ENCODE measurements around the gene RANBP10. TPM values are rescaled to one million over a fixed set of nuclear protein-coding genes. Genes with fewer than 3 reads are reported as not detected.
"Not testable (repeated sequence)": the region's sequence is repeated elsewhere in the genome, so short reads cannot be mapped to it uniquely, and the experiment has no call there.

RANBP10 gene
- polyA plus RNA-seq, 1 donor = 28.8 TPM

DNA sequence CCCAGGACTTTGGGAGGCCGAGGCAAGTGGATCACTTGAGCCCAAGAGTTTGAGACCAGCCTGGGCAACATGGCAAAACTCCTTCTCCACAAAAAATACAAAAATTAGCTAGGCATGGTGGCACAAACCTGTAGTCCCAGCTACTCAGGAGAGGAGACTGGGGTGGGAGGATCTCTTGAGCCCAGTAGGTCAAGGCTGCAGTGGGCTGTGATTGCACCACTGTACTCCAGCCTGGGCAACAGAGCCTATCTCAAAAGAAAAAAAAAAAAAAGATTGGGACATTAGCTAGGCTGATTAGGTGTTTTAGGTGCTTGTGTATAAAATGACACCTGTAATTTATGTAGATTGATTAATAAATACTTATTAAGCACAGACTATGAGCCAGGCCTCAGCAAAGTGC lies 97.3 kb downstream of the RANBP10 start:
- no peak for DNase-seq

DNA sequence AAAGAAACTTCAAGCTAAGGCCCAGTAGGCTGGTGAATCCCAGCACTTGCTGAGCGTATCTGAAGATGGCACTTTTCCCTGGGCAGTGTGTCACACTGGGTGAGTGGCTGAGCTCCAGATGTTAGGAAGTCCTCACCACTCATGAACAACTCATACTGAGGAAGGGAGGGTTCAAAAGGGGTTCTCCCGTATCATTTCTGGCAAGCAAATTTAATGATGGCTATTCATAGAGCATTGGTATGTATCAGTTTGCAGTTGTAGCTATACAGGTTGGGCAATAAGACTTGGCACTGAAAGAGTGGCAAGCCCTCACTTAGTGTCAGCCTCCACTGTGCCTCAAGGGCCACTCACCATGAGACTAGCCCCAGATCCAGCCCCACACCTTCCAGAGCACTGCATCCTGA lies 98.0 kb downstream of the RANBP10 start:
- DNase-seq = no peak

DNA sequence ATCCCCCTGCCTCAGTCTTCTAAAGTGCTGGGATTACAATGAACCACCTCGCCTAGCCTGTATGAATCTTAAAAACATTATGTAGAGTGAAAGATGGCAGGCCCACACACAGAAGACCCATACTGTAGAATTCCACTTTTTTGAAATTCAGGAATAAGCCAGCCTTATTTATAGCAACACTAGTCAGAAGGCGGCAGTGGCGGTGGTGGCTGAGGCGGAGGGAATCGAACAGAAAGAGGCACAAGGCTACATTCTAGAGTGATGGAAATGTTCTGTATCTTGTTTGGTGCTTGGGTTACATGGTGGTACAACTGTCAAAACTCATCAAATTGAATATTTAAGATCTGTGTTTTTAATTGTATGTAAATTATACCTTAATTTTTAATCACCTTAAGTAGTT lies 98.6 kb downstream of the RANBP10 start:
- no peak for DNase-seq

DNA sequence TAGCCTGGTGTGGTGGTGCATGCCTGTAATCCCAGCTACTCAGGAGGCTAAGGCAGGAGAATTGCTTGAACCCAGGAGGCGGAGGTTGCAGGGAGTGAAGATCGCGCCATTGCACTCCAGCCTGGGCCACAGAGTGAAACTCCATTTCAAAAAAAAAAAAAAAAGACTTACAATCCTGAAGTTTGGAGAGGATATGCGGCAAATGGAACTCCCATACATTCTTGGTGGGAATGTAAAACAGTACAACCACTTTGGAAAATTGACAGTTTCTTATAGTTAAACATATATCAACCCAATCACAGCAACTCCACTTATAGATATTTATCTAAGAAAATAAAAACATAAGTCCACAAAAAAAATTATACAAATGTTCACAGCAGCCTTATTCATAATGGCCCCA lies 99.2 kb downstream of the RANBP10 start:
- DNase-seq = no peak

DNA sequence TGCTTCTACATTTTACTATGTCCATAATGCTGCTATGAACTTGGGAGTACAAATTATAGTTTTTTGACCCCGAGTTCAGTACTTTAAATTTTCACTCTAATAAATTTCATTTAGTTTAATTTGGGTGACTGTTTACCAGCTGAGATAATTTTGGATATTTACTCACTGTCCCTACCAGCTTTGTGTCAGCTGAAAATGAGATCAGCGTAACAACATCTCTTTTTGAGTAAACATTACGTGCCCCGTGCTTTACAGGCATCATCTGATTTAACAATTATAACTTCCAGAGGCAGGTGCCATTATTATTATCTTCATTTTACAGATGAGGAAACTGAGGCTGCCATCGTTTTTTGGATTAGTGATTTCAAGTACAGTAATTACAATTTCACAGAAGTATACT lies 102.2 kb downstream of the RANBP10 start:
- DNase-seq = no peak

DNA sequence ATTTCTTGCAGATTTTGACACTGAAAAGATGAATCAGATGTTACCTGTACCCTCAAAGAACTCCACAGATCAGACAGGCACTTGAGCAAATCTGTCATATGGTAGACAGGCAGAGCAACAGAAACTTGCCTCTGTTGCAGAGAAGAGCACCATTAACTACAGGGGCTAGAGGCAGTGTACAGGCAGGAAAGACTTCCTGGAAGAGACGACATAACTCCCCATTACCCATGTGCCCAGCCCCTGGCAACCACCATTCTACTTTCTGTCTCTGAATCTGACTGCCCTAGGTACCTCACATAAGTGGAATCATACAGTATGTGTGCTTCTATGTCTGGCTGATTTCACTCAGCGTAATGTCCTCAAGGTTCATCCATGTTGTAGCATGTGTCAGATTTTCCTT lies 102.7 kb downstream of the RANBP10 start:
- no peak for DNase-seq

DNA sequence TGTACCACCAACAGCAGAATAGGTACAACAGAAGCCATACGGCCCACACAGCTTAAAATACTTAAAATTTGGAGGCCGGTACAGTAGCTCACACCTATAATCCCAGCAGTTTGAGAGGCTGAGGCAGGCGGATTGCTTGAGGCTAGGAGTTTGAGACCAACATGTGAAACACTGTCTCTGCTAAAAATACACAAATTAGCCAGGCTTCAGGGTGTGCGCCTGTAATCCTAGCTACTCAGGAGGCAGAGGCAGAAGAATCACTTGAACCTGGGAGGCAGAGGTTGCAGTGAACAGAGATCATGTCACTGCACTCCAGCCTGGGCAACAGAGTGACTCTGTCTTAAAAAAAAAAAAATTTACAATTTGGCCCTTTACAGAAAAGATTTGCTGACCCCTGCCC lies 104.2 kb downstream of the RANBP10 start:
- DNase-seq = no peak

DNA sequence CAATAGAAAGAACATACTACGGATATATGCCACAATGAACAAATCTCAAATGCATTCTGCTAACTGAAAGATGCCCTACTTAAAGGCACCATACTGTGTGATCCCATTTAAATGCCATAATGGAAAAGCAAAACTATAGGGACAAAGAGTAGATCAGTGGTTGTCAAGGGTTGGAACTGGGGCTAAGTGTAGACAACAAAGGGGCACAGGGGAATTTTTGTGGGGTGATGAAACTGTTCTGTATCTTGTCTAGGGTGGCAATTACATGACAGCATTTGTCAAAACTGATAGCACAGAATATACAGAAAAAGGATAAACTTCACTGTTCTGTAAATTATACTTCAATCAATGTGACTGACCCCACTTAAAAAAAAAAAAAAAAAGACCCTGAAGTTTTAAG lies 104.9 kb downstream of the RANBP10 start:
- DNase-seq = no peak

DNA sequence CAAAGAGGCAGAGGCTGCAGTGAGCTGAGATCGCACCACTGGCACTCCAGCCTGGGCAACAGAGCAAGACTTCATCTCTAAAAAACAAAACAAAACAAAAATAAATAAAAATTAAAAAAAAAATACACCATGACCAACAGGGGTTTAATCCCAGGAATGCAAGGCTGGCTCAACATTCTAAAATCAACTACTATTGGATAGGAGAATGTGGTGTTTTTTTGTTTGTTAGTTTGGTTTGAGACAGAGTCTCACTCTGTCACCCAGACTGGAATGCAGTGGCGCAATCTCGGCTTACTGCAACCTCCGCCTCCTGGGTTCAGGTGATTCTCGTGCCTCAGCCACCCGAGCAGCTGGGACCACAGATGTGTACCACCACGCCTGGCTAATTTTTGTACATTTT lies 107.1 kb downstream of the RANBP10 start:
- no peak for DNase-seq

DNA sequence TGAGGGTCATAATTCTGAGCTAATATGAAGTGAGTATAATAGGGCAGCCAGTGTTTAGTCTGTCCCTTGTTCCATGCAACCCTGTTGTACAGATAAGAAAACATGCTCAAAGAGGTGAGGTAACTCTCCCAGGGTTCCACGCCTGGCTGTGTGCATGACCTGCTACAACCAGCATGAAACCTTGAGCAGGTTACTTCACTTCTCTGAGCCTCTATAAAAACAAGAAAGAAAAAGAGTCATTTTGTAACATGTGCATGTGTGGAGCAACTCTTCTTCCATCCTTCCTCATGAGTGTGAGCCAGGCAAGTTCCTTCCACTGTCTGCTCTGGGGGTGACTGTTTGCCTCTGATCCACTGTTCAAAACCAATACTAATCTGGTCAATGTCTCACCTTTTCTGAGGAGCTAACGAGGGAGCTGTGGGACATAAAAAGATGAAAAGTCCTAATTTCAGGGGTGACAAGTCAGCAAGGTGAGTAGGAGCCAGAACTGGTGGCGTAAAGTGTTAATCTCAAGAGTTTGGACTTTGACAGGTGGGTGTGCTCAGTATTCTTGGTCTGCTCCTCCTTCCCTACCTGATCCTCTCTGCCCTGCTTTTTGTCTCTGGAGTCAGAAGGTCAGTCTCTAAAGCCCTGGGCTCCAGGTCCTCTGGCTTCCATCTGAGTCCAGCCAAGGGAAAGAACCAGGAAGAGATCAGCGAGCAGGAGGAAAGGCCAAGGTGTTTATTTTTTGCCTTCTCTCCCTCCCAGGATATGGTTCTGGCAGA lies 108.8 kb downstream of the RANBP10 start:
- no peak for DNase-seq

DNA sequence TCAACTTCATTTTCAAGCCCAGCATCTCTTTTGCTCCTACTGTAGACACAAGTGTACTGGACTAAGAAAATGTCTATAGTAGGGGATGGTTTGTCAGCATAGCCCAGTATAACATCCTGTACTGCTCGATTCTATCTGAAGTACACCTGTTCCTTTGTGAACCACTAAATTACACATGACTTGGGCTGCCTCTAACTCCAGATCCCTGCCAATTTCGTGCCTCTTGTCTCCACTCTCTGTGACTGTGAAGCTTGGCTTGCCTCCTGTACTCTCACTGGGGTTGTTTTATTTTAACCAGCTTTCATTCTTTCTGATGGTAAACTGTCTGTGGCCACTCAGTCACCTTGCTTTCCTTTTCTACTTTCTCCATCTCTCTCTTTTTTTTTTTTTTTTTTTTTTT lies 111.7 kb downstream of the RANBP10 start:
- no peak for DNase-seq

DNA sequence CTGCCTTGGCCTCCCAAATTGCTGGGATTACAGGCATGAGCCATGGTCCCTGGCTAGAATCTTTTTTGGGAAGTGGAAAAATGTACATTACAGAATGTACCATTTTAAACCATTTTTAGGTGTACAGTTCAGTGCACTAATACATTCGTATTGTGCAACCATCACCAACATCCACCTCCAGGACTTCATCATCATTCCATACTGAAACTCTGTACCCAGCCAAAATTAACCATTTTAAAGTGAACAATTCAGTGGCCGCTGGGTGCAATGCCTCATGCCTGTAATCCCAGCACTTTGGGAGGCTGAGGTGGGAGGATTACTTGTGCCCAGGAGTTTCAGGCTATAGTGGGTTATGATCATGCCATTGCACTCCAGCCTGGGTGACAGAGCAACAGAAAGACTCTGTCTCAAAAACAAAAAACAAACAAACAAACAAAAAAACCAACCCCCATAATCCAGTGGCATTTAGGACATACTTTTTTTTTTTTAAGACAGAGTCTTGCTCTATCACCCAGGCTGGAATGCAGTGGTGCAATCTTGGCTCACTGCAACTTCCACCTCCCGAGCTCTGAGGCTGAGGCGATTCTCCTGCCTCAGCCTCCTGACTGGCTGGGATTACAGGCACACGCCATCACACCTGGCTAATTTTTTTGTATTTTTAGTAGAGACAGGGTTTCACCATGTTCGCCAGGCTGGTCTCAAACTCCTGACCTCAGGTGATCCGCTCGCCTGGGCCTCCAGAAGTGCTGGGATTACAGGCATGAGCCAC lies 112.7 kb downstream of the RANBP10 start:
- not testable (repeated sequence) for DNase-seq

DNA sequence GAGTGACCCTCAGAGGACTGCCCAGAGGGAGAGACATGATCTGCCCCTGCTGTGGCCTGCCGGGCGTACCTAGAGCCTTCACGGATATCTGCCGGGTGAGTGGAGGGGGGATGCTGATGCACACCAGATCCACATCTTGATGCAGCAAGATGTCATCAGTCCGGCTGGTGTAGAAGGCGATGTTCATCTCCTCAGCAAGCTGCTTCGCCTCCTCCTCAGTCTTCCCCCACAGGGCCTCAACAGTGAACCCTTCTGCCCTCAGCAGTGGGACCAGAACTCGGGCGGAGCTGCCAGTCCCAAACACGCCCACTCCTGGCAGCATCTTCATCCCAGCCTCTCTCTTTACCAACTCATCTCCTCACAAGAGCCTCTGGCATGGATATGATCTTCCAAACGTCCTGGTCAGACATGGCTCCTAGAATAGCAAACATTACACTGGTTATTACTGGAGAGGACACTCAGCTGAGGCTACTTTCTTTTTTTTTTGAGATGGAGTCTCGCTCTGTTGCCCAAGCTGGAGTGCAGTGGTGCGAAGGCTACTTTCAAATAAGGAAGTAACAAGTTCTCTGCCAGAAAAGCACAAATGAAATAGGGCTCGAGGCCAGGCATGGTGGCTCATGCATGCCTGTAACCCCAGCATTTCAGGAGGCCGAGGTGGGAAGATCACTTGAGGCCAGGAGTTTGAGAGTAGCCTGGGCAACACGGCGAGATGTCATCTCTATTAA lies 120.8 kb downstream of the RANBP10 start:
- DNase-seq = no peak

DNA sequence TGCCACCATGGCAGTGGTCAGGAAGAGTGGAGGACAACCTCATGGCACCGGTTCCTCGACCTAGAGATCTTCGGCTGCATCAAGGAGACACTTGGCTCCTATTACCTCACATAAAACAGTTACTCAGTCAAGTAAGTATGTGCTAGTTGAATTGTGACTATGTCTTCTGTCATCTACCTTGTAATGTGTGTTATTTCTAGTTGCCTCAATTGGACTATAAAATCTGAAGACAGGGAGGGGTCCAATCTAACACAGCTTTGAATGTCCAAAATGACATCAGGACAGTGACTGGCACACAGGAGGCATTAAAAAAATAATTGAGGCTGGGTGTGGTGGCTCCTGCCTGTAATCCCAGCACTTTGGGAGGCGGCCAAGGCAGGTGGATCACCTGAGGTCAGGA lies 122.6 kb downstream of the RANBP10 start:
- no peak for DNase-seq

DNA sequence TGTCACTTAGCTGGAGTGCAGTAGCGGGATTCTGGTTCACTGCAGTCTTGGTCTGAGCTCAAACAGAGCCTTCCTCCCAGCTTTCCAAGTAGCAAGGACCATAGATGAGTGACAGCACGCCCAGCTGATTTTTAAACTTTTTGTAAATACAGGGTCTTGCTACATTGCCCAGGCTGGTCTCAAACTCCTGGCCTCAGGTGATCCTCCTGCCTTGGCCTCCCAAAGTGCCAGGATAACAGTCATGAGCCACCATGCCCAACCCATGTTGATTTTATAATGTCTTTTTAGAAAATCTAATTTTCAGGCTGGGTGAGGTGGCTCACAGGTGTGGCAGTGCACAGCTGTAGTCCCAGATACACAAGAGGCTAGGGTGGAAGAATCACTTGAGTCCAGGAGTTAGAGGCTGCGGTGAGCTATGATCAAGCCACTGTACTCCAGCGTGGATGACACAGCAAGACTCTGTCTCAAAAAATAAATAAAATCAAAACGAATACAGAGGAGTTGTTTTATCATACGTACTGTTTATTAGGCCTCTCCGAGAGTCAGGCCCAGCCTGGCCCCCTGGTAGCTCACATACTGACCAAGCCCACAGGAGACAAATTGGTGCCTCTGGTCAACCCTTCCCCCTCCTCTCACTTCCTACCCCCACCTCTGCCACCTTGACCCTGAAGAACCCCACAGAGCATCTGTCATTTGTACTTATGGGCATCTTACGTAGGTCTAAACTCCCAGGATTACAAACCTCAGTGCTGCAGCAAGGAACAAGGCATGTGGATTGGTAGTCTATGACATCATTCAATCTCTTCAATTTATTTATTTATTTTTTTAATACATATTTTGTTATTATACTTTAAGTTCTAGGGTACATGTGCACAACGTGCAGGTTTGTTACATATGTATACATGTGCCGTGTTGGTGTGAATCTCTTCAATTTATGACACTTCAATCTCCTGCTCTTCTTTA lies 126.1 kb downstream of the RANBP10 start:
- no peak for DNase-seq

DNA sequence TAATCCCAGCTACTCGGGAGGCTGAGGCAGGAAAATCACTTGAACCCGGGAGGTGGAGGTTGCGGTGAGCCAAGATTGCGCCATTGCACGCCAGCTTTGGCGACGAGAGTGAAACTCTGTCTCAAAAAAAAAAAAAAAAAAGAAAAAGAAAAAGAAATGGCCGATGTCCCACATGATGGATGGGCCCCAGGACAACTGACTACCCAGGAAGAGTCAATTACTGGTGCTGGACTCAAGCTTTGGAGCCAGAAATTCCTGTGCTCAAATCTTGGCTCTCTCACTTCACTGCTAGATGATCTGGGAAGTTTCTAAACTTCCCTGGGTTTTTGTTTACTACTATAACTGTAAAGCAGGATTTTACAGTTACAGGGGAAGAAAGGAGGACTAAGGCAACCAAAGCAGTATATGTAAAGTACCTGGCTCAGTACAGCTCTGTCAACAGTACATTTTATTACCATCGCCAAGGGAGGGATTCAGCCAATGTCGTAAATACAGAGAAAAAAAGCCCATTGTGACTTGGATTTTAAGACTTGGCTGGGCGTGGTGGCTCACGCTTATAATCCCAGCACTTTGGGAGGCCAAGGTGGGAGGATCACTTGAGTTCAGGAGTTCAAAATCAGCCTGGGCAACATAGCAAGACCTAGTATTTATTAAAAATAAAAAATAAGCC lies 127.9 kb downstream of the RANBP10 start:
- no peak for DNase-seq

DNA sequence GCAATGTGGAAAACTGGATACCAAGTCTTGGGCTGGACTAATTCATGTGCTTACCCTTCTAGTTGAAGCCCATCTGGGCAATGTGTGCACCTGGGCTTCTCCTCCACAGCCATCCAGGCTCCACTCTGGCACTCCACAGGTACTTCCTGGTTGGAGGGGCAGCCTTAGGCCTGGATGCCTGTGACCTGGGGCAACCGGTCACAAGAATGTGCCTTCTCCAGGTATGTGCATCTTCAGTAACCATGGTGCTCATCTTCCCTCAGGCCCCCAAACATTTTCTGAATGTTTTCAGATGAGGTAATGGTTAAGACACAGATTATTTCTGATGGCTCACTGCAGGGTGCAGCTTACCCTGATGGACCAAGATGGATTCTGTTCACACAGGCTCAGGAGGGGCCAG lies 128.6 kb downstream of the RANBP10 start:
- no peak for DNase-seq

DNA sequence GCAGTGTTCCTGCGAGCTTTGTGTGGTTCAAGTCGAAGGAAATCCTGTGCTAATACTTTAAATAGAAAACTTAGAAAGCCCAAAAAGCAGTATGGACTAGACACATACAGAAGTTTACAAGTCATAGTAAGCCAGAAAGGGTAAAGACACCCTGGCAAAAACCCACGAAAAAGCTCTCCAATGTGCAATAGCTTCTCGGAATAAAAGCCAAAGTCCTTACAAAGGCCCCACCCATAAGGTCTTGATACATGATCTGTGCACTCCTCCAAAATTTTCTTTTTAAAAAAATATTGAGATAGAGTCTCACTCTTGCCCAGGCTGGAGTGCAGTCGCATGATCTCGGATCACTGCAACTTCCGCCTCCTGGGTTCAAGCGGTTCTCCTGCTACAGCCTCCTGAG lies 129.4 kb downstream of the RANBP10 start:
- DNase-seq = no peak

DNA sequence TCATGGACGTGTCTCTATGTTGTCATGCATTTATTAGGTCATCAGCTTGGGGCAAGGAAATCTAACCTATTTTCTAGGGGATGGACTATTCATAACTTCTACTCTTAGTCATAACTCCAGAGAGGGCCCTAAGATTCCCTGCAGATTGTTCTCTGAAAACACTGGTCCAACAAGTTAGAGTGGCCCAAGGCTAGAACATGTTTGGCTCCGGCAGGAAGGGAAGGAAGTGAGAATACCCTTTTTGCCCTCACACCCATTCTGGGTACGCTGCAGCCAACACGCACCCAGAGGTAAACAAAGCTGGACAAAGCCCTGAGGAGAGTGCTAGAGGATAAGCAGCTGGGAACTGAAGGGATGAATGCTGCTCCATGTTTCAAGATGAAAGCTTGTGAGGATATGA lies 129.8 kb downstream of the RANBP10 start:
- no peak for DNase-seq

DNA sequence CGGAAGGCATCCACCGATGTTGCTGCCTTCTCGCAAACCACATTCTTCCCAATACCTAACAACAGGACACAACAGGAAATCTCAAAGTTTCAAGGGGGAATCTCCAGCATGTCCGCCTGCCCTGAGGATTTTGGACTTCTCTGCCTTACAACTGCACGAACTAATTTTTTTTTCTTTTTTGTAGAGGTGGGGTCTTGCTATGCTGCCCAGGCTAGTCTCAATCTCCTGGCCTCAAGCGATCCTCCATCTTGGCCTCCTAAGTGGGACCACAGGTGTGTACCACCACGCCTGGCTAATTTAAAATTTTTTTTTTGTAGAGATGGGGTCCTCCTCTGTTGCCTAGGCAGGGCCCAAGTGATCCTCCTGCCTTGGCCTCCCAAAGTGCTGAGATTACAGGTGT lies 130.4 kb downstream of the RANBP10 start:
- DNase-seq = no peak

DNA sequence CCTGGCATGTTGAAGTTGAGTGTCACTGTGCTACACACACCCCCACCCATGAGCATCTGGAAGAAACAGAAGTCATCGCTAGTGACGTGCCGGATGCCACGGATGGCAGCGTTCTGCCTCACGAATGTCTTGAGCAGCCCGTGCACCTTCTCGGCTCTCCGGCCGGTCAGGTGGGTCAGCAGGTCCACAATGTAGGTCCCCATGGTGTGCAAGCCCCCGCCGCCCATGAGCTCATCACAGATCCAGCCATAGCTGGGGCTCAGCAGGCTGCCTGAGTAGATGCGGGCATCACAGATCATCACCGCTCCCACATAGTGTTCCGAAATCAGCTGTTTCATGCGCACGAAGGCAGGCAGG lies 130.8 kb downstream of the RANBP10 start:
- DNase-seq = no peak

All from hindlimb muscle (tissue), 1 donor.